Renal cortical epithelial cell (primary cell): ENCODE results near the gene TOX3. TPM values are rescaled to one million over a fixed set of nuclear protein-coding genes. Genes with fewer than 3 reads are reported as not detected.

ENCODE experiments used
- DNase-seq: peaks from one replicate; pipeline ENCODE4 v3.0.0-alpha.2; 2011; ENCODE audit warnings: low read depth
- total RNA-seq: library from RNA; depleted of rRNA; stranded (reverse); fragments of >200 nt; gene quantifications from 2 replicates; pipeline ENCODE4 v1.2.3, GENCODE V29; 2014

TOX3 gene
- total RNA-seq, 1 donor from 2014 or later, result 5.4 TPM

DNA sequence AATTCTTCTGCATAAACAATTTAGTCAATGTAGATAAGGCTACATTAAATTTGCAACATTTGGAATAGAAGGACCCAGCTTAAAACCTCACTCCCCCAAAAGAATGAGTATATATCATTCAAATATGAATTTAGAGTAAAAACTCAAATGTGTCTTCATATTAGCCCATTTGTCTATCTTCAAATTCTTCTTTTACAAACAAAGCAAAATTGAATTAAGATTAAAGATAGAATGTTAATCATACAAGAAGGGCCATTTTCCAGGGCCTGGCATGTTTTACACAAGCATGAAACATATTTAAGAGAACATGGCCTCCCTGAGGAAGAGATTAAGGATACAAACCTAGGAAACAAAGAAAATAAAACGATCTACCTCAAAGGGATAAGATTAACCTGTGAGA is 8.4 kb downstream of the TOX3 start:
- DNase-seq, result no peak

- peak; percentile 68 for DNase-seq
Measured at GRCh38 chr16:52537516-52537915, 9.4 kb downstream of the TOX3 start.

- DNase-seq, result no peak
Measured at GRCh38 chr16:52535076-52535475, 11.9 kb downstream of the TOX3 start.

DNA sequence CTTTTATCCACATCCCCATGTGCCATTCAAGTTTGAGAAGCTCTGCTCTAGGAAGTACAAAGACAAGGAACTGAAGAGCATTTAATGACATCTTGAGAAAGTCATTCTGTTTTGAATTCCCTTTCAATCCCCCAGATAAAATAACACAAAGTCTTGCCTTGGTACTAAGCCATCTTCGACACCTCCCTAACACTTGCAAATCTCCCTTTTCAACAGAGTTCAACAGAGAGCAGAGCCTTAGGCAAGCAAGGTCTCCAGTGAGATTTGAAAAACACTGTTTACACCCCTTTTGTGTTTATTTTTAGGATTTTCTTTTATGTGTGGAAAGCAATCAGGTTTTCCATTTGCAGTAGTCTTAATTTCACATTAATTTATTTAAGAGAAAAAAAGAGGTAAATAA is 13.6 kb downstream of the TOX3 start:
- no peak for DNase-seq

GRCh38 chr16:52532384-52532783 is 14.6 kb downstream of the TOX3 start:
- DNase-seq, result no peak

DNA sequence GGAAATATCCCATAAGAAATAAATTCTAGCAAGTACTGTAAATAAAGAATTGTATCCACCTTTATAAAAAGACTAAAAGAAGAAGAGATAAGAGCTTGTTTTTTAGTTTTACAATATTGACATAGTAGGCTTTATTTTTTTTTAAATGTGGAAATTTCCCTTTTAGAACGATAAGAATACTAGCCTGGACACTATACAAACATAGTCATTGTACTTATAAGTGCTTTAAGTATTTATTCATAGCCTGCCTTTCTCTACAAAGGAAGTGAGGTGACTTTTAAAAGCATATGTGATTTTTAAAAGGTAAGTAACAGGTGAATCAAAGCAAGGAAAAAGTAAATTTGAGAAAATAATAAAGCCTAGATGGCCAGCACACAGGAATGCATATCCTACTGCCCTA is 17.7 kb downstream of the TOX3 start:
- DNase-seq, result no peak

DNA sequence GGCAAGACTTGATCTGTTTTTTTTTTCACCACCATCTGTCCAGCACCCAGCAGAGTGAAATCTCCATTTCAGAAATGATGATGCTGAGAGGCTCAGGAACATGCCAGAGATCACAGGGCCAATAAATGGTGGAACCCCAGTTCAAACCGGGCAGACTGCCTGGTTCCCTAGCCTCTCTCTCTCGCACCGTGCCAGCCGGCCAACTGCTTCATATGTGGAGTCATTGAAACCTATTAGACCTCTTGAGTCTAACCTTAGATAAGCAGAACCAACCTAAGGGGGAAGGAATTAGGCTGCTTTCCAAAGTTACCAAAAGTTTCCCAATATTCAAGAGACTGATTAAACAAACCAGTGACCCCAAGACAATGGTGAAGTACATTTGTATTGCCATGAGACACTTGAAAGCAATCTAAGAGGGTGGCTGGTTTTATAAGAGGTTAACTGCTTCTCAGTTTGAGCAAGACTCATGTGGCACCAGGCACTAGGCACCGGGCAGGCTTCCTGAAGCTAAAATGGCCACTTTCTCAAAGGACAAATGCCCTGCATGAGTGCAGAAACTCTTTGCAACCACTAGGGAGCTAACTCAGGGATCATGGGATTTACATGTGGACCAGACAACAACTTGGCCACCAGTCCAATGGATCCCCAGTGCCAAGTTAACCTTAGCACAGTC is 18.4 kb downstream of the TOX3 start:
- peak; percentile 76 for DNase-seq

DNA sequence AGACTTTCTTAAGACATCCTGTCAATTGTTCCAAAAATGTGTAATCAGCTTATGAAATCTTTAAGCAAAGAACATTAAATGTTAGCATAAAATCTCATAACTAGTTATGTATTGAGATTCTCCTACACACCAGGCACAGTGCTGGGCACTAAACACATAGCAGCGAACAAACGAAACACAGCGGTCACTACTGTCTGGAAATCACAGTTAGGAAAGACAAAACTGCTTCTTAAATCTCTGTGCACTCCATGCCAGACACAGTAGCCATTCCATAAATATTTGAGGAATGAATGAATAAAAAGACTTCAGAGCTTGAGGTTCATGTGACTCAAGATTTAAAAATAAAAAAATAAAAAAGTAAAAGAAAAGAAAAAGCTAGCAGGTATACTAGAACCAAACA is 20.1 kb downstream of the TOX3 start:
- no peak for DNase-seq

DNA sequence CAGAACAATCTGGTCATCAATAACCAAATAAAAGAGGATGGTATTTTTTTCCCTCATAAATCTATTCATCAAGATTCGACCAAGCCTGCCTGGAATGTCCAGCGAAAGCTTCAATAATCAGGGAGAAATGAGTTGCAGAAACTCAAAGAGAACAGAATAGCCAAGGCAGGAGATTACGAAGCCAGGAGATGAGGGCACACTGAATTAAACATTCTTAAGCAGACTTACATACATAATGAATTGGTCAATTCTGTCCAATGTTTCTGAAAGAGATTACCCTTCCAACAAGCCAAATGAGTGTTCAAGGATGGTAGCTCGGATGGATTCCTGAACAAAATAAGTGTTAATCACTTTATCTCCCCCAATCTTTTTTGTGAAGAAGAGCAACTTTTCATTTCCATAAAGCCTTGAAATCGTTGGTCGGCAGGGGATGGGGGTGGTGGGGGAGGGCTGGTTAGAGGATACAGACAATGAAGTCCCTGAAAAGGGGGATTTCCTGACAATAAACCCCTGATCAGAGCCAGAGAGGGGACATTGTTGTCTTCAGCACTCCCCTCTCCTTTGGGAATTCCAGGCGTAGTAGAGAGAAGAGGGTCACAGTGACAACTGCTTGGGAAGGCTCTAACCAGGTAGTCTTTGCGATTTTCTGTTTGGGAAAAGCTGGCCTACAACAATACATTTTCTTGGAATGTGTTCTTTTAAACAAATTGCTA is 20.7 kb downstream of the TOX3 start:
- DNase-seq, result no peak

GRCh38 chr16:52521570-52521969 is 25.4 kb downstream of the TOX3 start:
- no peak for DNase-seq

DNA sequence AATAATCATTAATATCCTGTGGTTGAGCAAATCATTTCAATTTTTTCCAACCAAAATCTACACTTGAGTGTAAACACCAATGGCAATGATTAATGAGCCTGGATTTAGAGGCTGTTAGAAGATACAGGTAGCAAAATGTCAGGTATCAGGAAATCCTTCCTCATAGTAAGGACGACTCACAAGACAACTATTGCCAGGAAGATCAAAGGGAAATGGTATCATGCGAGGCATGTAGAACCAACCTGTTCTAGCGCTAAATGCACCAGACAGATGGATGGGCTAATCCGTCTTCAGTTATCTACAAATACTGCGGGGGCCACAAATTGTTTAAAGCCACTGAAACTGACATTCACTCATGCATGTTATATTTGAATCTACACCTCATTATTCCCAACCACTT is 28.1 kb downstream of the TOX3 start:
- no peak for DNase-seq

DNA sequence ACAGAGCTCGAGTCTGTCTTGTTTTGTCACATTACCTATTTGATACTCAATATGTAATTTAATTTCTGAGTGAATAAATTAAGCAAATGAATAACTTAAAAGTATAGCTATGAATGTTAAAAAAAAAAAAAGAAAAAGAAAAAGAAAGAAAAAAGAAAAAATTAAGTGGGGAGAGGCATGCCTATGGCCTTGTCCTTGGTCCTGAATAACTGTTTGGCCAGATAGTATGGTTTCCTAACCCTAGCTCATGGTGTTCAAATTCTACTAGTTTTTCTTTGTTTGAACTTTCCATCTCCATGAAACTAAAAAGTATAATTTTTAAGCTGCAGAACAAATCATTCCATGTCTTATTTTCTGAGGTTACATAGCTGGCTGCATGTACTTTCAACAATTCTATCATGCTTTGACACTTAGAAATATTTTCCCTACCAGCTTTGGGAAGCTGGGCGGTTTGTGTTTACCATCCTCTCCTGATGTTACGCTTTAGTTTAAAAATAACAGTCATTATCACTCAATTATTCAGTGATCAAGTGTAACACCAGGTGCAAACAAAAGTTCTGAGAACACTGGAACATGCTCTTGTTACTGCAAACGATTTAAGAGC is 31.8 kb downstream of the TOX3 start:
- no peak for DNase-seq

DNA sequence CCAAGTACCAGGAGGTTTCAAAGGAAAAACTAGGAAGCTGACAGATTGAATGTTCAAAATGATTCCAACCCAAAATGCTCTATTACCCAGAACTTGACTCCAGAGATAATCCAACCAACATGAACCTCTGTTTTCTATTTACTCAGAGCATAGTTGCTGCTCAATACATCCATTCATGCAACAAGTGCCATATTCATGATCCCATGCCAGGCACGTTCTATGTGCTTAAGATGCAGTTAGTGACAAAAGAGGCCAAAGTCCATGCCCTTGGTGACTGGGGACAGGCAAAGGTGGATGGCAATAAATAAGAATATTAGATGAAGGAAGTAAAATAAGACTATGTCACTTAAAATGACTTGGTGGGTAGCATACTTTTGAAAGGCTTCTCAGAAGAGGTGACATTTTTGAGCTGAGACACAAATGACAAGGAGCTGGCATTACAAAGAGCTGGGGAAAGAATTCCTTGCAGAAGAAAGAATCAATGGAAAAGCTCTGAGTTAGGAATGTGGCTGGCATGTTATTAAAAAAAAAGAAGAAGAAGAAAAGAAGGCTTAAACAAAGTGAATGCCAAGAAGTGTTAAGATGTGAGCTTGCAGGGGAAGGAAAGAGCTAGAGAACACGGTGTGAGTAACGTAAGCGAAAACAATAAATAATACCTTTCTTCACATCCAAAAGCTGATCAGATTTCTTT is 34.5 kb downstream of the TOX3 start:
- no peak for DNase-seq

DNA sequence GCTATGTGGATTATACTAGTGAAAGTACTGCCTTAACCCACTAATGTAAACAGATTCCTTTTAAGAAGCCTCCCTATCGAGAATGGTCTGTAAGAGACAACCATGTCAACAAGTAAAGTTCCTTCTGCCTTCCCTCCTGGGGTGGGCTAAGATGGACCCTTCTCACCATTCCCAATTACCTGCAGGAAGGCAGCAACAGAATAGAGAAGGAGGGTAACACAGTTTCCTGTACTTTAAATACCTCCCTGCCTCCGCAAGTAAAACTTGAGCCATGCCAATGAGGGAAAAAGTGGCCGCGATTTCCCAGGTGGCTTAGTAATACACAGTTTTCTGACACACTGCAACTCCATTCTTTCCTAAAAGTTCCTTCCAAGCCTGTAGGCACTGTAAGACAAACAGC is 45.2 kb downstream of the TOX3 start:
- no peak for DNase-seq

GRCh38 chr16:52500963-52501362 is 46.0 kb downstream of the TOX3 start:
- DNase-seq, result no peak

DNA sequence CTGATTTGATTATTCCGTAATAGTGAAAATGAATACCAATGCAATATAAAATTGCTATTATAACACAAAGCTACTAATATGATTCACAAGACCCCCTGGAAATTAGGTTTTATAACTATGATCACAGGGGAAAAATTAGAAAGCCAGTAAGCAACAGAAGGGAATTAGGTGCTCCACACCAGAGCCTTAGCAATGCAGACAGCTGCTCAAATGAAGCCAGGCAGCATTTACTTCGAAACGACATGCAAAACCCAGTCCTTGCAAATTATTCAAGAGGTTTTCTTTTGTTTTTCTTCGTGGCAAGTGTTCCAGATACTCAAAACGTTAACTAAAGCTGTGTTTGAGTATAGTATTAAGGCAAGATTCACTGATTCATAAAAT is 47.9 kb downstream of the TOX3 start:
- no peak for DNase-seq

- DNase-seq, result no peak
Measured at GRCh38 chr16:52498328-52499059, 48.4 kb downstream of the TOX3 start.

DNA sequence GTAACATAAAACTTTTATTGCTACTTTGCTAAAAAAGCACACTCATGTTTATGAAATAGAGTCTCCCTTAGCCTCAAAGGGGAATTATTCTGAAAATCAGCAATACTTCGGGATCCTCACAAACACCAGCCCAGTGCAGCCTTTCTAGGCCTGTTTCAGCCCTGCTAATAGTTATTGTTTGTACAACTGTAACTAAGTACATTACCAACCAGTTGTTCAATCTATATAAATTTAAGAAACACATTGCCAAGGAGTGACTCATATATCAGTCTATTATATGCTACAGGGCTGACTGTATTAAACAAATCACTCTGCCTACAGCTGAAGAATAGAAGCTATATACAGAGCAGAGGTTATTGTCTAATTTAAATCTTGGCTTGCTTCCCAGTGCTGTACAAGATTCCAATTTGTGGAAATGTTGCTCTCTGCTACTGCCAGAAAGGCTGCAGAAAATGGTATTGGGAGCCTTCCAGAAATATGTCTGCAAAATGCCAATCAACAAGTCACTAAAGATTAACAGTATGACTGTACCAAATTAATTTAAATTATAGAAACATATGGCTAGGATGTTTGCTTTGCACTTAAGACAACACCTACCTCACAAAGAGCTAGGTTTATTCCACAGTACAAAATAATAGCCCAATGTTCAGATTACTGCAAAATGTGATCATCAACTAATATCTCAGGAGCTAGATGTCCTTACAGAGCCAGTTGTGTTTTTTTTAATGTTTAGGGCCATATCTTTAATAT is 49.7 kb downstream of the TOX3 start:
- peak; percentile 49 for DNase-seq

DNA sequence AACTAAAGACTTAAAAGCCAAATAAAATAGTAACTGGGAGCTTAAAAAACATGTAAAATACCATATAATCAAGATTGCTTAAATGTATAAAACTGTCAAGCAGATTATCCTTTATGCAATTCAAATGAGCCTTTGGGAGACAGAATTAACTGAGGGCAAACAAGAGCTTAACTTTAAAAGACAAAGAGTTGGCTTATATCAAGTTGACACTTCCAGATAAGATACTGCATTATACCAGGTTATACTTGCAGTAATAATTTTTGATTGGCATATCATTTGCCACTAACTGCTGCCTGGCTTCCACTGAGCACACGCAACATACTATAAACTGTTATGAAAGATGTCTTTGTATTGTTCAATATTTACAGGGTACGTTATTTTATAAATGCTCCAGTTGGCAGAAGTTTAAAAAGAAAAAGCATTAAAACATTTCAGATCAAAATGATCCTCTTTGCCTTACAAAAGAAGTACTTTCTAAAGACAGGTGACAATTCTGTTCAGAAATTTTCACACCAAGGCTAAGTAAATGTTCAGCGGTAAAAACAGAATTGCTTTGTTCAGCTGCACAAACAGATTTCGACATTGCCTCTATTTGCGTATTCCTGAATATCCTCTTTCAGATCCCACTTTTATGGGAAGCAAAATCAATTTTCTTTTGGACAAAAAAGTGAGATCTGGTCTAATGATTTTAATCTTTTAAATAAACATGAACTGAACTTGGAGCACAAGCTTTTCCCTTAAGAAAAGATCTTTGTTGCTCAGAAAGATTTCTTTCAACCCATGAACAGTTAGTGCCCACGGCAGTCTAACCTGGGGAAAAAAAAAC is 50.7 kb downstream of the TOX3 start:
- no peak for DNase-seq

GRCh38 chr16:52494621-52495020 is 52.3 kb downstream of the TOX3 start:
- no peak for DNase-seq
